Measurements from ENCODE around the gene SLC9A1.

The SLC9A1 gene

GRCh38 chr1:27113861-27114260, 41.1 kb downstream of the SLC9A1 start:
- Histone ChIP-seq H3K4me1 (ENCODE audit: control insufficient read depth, insufficient read depth, low read length) (no peaks in the 10 kb centered on the region; the same call in 1 of the 2 replicates), H3K27ac (ENCODE audit: extremely low read depth, low read depth, low read length) (no peak overlapping the region), H3K36me3 (ENCODE audit: control insufficient read depth in 2 of 2, insufficient read depth in 1 of 2, low read length in 2 of 2) (peaks cover 0 to 47% of the 10 kb centered on the region in 2 experiments; a peak in 2 of 3 replicates), H3K9me3 (ENCODE audit: control insufficient read depth, insufficient read depth, low read depth, low read length) (no peaks in the 10 kb centered on the region), H3K4me3 (ENCODE audit: low read depth, low read length) (no peak overlapping the region)
- ChIA-PET POLR2A (interaction anchor here (1.1 to 2.6 kb wide), 2 partner anchors 40 to 41 kb away, joined by 4 to 17 read pairs; partner anchors contain the start of gene SLC9A1), CTCF (interaction anchor here (0.6 to 2.7 kb wide), 5 partner anchors 17 to 185 kb away, joined by 3 to 13 read pairs (median 6); no protein-coding TSS in a partner anchor)
- no peak for TF ChIP-seq TCF7L2 (IDR thresholded peaks at IDR 0.05; ENCODE audit: borderline replicate concordance, low read depth, low read length)
- TF ChIP-seq KLF1 (tag by site-specific recombination; IDR thresholded peaks at IDR 0.05), result no peak

- H3K4me3 ChIP-seq (ENCODE audit: low read depth, low read length), result no peak overlapping the region
- no peaks in the 10 kb centered on the region for H3K9me3 ChIP-seq (ENCODE audit: control insufficient read depth, insufficient read depth, low read depth, low read length)
- peak; percentile 32; the same call in 1 of the 2 replicates for TF ChIP-seq ZNF629 (tag by site-specific recombination; IDR thresholded peaks at IDR 0.05)
- no peak for TF ChIP-seq ZNF394 (tag by site-specific recombination; IDR thresholded peaks at IDR 0.05; ENCODE audit: borderline replicate concordance)
- TF ChIP-seq ZNF785 (tag by site-specific recombination; IDR thresholded peaks at IDR 0.05), result no peak
- peak; percentile 75 for TF ChIP-seq ZFHX2 (tag by site-specific recombination; conservative IDR thresholded peaks at IDR 0.05)
- peak; percentile 57; the same call in 1 of the 2 replicates for TF ChIP-seq ZBTB17 (tag by site-specific recombination; IDR thresholded peaks at IDR 0.05)
- peak; percentile 9; the same call in 1 of the 2 replicates for TF ChIP-seq SP2 (tag by site-specific recombination; IDR thresholded peaks at IDR 0.05)
- TF ChIP-seq EGR2 (tag by site-specific recombination; IDR thresholded peaks at IDR 0.05; ENCODE audit: low read depth), result peak; percentile 37; the same call in 1 of the 2 replicates
- TF ChIP-seq ZNF302 (tag by site-specific recombination; IDR thresholded peaks at IDR 0.05; ENCODE audit: low read depth), result 0 out of 2 replicates have a peak, but pooled peaks have one; percentile 5
- H3K4me1 ChIP-seq (ENCODE audit: control insufficient read depth, insufficient read depth, low read length), result no peaks in the 10 kb centered on the region
- CTCF ChIA-PET, result interaction anchor here (0.6 to 4.0 kb wide), 16 partner anchors 8 to 185 kb away, joined by 3 to 13 read pairs (median 4); no protein-coding TSS in a partner anchor
- no peak overlapping the region for H3K27ac ChIP-seq (ENCODE audit: extremely low read depth, low read depth, low read length)
- POLR2A ChIA-PET, result interaction anchor here (0.6 to 2.6 kb wide), 3 partner anchors 42 to 189 kb away, joined by 3 to 17 read pairs (median 3); partner anchors contain the start of gene SLC9A1
- peaks cover 0 to 51% of the 10 kb centered on the region in 2 experiments; a peak in 2 of 3 replicates for H3K36me3 ChIP-seq (ENCODE audit: control insufficient read depth in 2 of 2, insufficient read depth in 1 of 2, low read length in 2 of 2)
These were observed 43.0 kb downstream of the SLC9A1 start for GRCh38 chr1:27111626-27112573.

DNA sequence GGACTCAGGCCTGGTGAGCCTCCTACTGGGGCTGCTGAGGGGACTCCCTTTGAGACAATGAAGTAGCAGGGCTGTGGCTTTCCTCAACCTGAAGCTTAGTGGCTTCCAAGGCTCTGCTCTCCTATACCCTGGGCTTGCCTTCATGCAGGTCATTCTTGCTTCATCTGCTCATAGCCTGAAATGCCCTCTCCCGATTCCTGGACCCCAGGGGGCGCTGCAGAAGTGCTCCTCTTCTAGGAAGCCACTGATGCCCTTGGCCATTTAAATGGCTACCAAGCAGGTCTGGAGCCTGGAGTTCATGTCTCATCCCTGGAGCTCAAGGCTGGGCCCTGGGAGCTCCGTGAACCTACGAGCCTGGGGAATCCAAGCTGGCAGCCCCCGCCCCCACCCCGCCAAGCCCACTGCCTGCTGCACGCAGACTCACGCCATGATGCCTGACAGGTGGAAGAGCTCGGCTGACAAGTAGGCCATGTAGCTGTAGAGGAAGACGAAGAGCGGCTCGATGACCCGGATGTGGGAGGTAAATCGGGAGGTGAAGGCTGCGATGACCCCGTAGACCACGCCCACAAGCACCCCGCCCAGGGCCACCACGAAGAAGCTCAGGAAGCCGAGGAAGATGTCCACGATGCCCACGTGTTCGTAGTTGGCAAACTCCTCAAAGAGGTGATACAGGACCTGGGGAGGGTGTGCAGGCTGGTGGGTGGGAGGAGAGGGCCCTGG, 45.7 kb downstream of the SLC9A1 start:
- TF ChIP-seq, protein P1, sequence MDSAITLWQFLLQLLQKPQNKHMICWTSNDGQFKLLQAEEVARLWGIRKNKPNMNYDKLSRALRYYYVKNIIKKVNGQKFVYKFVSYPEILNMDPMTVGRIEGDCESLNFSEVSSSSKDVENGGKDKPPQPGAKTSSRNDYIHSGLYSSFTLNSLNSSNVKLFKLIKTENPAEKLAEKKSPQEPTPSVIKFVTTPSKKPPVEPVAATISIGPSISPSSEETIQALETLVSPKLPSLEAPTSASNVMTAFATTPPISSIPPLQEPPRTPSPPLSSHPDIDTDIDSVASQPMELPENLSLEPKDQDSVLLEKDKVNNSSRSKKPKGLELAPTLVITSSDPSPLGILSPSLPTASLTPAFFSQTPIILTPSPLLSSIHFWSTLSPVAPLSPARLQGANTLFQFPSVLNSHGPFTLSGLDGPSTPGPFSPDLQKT (IDR thresholded peaks at IDR 0.05; ENCODE audit: borderline replicate concordance, low read depth, low read length), result no peak
- no peak for TF ChIP-seq ZNF776 (tag by site-specific recombination; IDR thresholded peaks at IDR 0.05; ENCODE audit: borderline replicate concordance)
- no peak for TF ChIP-seq GLIS1 (tag by site-specific recombination; IDR thresholded peaks at IDR 0.05)
- TF ChIP-seq ZNF2 (tag by site-specific recombination; IDR thresholded peaks at IDR 0.05), result no peak
- no peak for TF ChIP-seq ZNF391 (tag by site-specific recombination; IDR thresholded peaks at IDR 0.05; ENCODE audit: borderline replicate concordance, low read depth)
- TF ChIP-seq ZNF302 (tag by site-specific recombination; IDR thresholded peaks at IDR 0.05; ENCODE audit: low read depth), result no peak
- TF ChIP-seq ZNF366 (tag by site-specific recombination; conservative IDR thresholded peaks at IDR 0.05), result no peak
- TF ChIP-seq WT1 (tag by site-specific recombination; IDR thresholded peaks at IDR 0.05), result no peak
- no peak for TF ChIP-seq HOXD13 (CRISPR knock-in tag; IDR thresholded peaks at IDR 0.05; ENCODE audit: borderline replicate concordance)
- POLR2A ChIA-PET, result interaction anchor here (0.6 kb wide), 2 partner anchors 15 to 791 kb away, joined by 5 read pairs; no protein-coding TSS in a partner anchor
- Histone ChIP-seq H3K9me3 (ENCODE audit: control insufficient read depth, insufficient read depth, low read depth, low read length) (no peaks in the 10 kb centered on the region), H3K4me3 (ENCODE audit: low read depth, low read length) (no peak overlapping the region), H3K4me1 (ENCODE audit: control insufficient read depth, insufficient read depth, low read length) (no peaks in the 10 kb centered on the region), H3K36me3 (ENCODE audit: control insufficient read depth in 2 of 2, insufficient read depth in 1 of 2, low read length in 2 of 2) (peaks cover 0 to 72% of the 10 kb centered on the region in 2 experiments; a peak in 2 of 3 replicates), H3K27ac (ENCODE audit: extremely low read depth, low read depth, low read length) (no peak overlapping the region)
- CTCF ChIA-PET, result interaction anchor here (0.6 to 4.0 kb wide), 10 partner anchors 8 to 185 kb away, joined by 3 to 12 read pairs (median 4); no protein-coding TSS in a partner anchor

Data from HEK293 (cell line).